GM12878 (cell line): Measurements from ENCODE around the gene STXBP4. TPM values are rescaled to one million over a fixed set of nuclear protein-coding genes. Genes with fewer than 3 reads are reported as not detected.

Source experiments
- BACH1 ChIP-seq: fragments of 450-650 bp; IDR thresholded peaks from 2 replicates; pipeline ENCODE4 v1.6.1; 2017; ENCODE audit warnings: mild to moderate bottlenecking, borderline replicate concordance
- BCL3 ChIP-seq: IDR thresholded peaks from 2 replicates; pipeline ENCODE4 v1.6.1; 2011; ENCODE audit warnings: borderline replicate concordance, low read depth, mild to moderate bottlenecking, moderate library complexity, low read length; ENCODE audit not compliant: insufficient read depth, poor library complexity, severe bottlenecking
- E2F8 ChIP-seq: fragments of 450-650 bp; IDR thresholded peaks from 2 replicates; pipeline ENCODE4 v1.6.1; 2018; ENCODE audit warnings: mild to moderate bottlenecking, low read depth, moderate library complexity; ENCODE audit not compliant: partially characterized antibody
- HDAC2 ChIP-seq: fragments of 200-600 bp; sonication (generic); IDR thresholded peaks from 2 replicates; pipeline ENCODE4 v1.6.1; 2017
- NKRF ChIP-seq: fragments of 450-650 bp; conservative IDR thresholded peaks from 2 replicates; pipeline ENCODE4 v1.6.1; 2017; ENCODE audit warnings: mild to moderate bottlenecking, moderate library complexity
- PAX5 ChIP-seq: IDR thresholded peaks from 2 replicates; pipeline ENCODE4 v1.6.1; 2011; ENCODE audit warnings: low read depth, low read length, borderline replicate concordance
- PML ChIP-seq: IDR thresholded peaks from 2 replicates; pipeline ENCODE4 v1.6.1; 2012; ENCODE audit warnings: low read length, inconsistent platforms
- RB1 ChIP-seq: fragments of 450-650 bp; formaldehyde crosslinking; IDR thresholded peaks from 2 replicates; pipeline ENCODE4 v1.6.1; 2017; ENCODE audit warnings: mild to moderate bottlenecking, borderline replicate concordance
- RELA ChIP-seq: fragments of 450-650 bp; IDR thresholded peaks from 2 replicates; pipeline ENCODE4 v1.8.0; 2014; ENCODE audit warnings: borderline replicate concordance; ENCODE audit not compliant: partially characterized antibody
- REST ChIP-seq: IDR thresholded peaks from 2 replicates; pipeline ENCODE4 v1.6.1; 2012; ENCODE audit warnings: mild to moderate bottlenecking, low read depth, low read length
- SIX5 ChIP-seq: IDR thresholded peaks from 2 replicates; pipeline ENCODE4 v1.6.1; 2011; ENCODE audit warnings: mild to moderate bottlenecking, low read depth, low read length, moderate library complexity; ENCODE audit not compliant: severe bottlenecking
- TCF3 ChIP-seq: IDR thresholded peaks from 2 replicates; pipeline ENCODE4 v1.6.1; 2012; ENCODE audit warnings: low read depth, mild to moderate bottlenecking, low read length, borderline replicate concordance; ENCODE audit not compliant: insufficient read depth
- YBX1 ChIP-seq: fragments of 450-650 bp; IDR thresholded peaks from 2 replicates; pipeline ENCODE4 v1.6.1; 2016; ENCODE audit warnings: antibody characterized with exemption
- ZNF592 ChIP-seq: fragments of 450-650 bp; IDR thresholded peaks from 2 replicates; pipeline ENCODE4 v1.6.1; 2017; ENCODE audit warnings: mild to moderate bottlenecking, moderate library complexity
- ZNF622 ChIP-seq: fragments of 450-650 bp; IDR thresholded peaks from 2 replicates; pipeline ENCODE4 v1.6.1; 2017; ENCODE audit warnings: mild to moderate bottlenecking, inconsistent platforms
- polyA plus RNA-seq, 11 experiments: library from polyadenylated mRNA; depleted of rRNA in 4 of 11; unstranded in 6 of 11; stranded (reverse) in 5 of 11; fragments of >200 nt; fragmentation: Nextera tagmentation in 4 of 11; fragmentation: Illumina TruSeq in 1 of 11; extraction: Ambion mirVana in 4 of 11; extraction: Trizol in 1 of 11; gene quantifications; 1 replicate in 1 of 11; 2 replicates in 10 of 11; pipeline versions ENCODE4 v1.2.1 to v1.2.3, GENCODE V29; 2011 to 2016; ENCODE audit warnings: inconsistent platforms in 2 of 11, missing spikeins in 2 of 11, low read depth in 1 of 11
- total RNA-seq, 4 experiments: library from RNA; depleted of rRNA in 3 of 4; stranded (reverse); fragments of >200 nt in 3 of 4; fragmentation: Illumina TruSeq in 1 of 4; extraction: Trizol in 1 of 4; gene quantifications; 2 replicates each; pipeline versions ENCODE4 v1.2.1 to v1.2.3, GENCODE V29; 2013 to 2021

Gene STXBP4
- total and polyA plus RNA-seq, 10 of the 15 experiments (the other 5 are each of a cell fraction or from before 2014, with no cell fraction given) = 4.3 to 11.0 (median 6.7) TPM

GRCh38 chr17:54968262-54968987 is at the start of gene STXBP4, which contains the start of gene COX11 (continued):
- TF ChIP-seq ZNF592 = no peak
- TF ChIP-seq TCF3 = 0 out of 2 replicates have a peak, but pooled peaks have one; percentile 59
- TF ChIP-seq BCL3 = no peak
- TF ChIP-seq NKRF = peak; percentile 77
- no peak for TF ChIP-seq YBX1
- 0 out of 2 replicates have a peak, but pooled peaks have one; percentile 21 for TF ChIP-seq RB1
- no peak for TF ChIP-seq BACH1
- TF ChIP-seq SIX5 = peak; percentile 31
- TF ChIP-seq ZNF622 = no peak
- no peak for TF ChIP-seq PAX5
- no peak for TF ChIP-seq HDAC2
- TF ChIP-seq E2F8 = no peak
- TF ChIP-seq RELA = peak; percentile 60
- no peak for TF ChIP-seq REST
- peak; percentile 79 for TF ChIP-seq PML
